IMR-90 (cell line): Measurements from ENCODE around the gene ARID4B. TPM values are rescaled to one million over a fixed set of nuclear protein-coding genes. Genes with fewer than 3 reads are reported as not detected.

ENCODE experiments used
- ATAC-seq: fragments of 200-7000 bp; cut with Tn5 transposase; 2 replicates; pipeline ENCODE4 v1.9.1; 2020; ENCODE audit warnings: low read depth, mild to moderate bottlenecking, moderate library complexity
- BruUV-seq: library from RNA; stranded (reverse); fragments of 400-500 nt; replicated peaks from 2 replicates; lab custom pipeline; 2021; lab: Mats Ljungman, UMichigan
- CTCF ChIA-PET: fragments of 300-600 bp; formaldehyde crosslinking; extraction: SDS; loops from one replicate; lab custom pipeline; 2021; ENCODE audit warnings: antibody characterized with exemption; lab: Yijun Ruan, JAX
- POLR2A ChIA-PET: fragments of 300-600 bp; sonication (Branson Sonifier 250); formaldehyde crosslinking; loops from one replicate; lab custom pipeline; 2022; ENCODE audit warnings: antibody characterized with exemption; ENCODE audit not compliant: unreplicated experiment; lab: Charles Lee
- DNase-seq: peaks from one replicate; pipeline ENCODE4 v3.0.0; 2013
- H2AFZ ChIP-seq: replicated peaks from 2 replicates; pipeline ENCODE3; 2013; ENCODE audit warnings: low read length, mild to moderate bottlenecking; ENCODE audit not compliant: poor library complexity
- H2AK5ac ChIP-seq: 2 replicates; pipeline ENCODE4 v1.6.1; 2013; ENCODE audit warnings: low read depth, low read length, inconsistent platforms
- H2AK9ac ChIP-seq: replicated peaks from 2 replicates; pipeline ENCODE3; 2013; ENCODE audit warnings: mild to moderate bottlenecking, low read depth, low read length, moderate library complexity; ENCODE audit not compliant: poor library complexity
- H2BK120ac ChIP-seq: 2 replicates; pipeline ENCODE4 v1.6.1; 2013; ENCODE audit warnings: low read depth, low read length, inconsistent platforms
- H2BK15ac ChIP-seq: 3 replicates; pipeline ENCODE4 v1.6.1; 2013; ENCODE audit warnings: low read depth, low read length, inconsistent platforms
- H2BK20ac ChIP-seq: 2 replicates; pipeline ENCODE4 v1.6.1; 2013; ENCODE audit warnings: low read depth, mild to moderate bottlenecking, inconsistent platforms, low read length, moderate library complexity
- H2BK5ac ChIP-seq: 2 replicates; pipeline ENCODE4 v1.6.1; 2013; ENCODE audit warnings: mild to moderate bottlenecking, low read depth, low read length, inconsistent platforms; ENCODE audit not compliant: poor library complexity, severe bottlenecking
- H3K14ac ChIP-seq: replicated peaks from 2 replicates; pipeline ENCODE4 v1.6.1; 2013; ENCODE audit warnings: low read depth, low read length, inconsistent platforms
- H3K18ac ChIP-seq: 2 replicates; pipeline ENCODE4 v1.6.1; 2013; ENCODE audit warnings: low read depth, low read length, control low read depth
- H3K23ac ChIP-seq: 2 replicates; pipeline ENCODE4 v1.6.1; 2013; ENCODE audit warnings: low read depth, low read length, inconsistent platforms
- H3K27ac ChIP-seq: 2 replicates; pipeline ENCODE4 v1.5.1; 2013; ENCODE audit warnings: mild to moderate bottlenecking, control low read depth, low read length; ENCODE audit not compliant: insufficient read depth
- H3K27me3 ChIP-seq: 2 replicates; pipeline ENCODE4 v1.6.1; 2013; ENCODE audit warnings: low read length; ENCODE audit not compliant: control insufficient read depth, insufficient read depth
- H3K36me3 ChIP-seq: 2 replicates; pipeline ENCODE4 v1.6.1; 2013; ENCODE audit warnings: low read length, mixed read lengths; ENCODE audit not compliant: control insufficient read depth, insufficient read depth
- H3K4ac ChIP-seq: 2 replicates; pipeline ENCODE4 v1.6.1; 2013; ENCODE audit warnings: low read depth, low read length, inconsistent platforms
- H3K4me1 ChIP-seq: 2 replicates; pipeline ENCODE4 v1.6.1; 2013; ENCODE audit warnings: low read length, mixed read lengths; ENCODE audit not compliant: control insufficient read depth, insufficient read depth
- H3K4me2 ChIP-seq: 2 replicates; pipeline ENCODE4 v1.6.1; 2013; ENCODE audit warnings: low read depth, mild to moderate bottlenecking, control low read depth, low read length, moderate library complexity
- H3K4me3 ChIP-seq: 2 replicates; pipeline ENCODE4 v1.5.1; 2013; ENCODE audit warnings: low read depth, mild to moderate bottlenecking, control low read depth, low read length, moderate library complexity; ENCODE audit not compliant: insufficient read depth
- H3K56ac ChIP-seq: 2 replicates; pipeline ENCODE4 v1.6.1; 2013; ENCODE audit warnings: low read length, inconsistent platforms; ENCODE audit not compliant: insufficient read depth; ENCODE audit errors: extremely low read depth
- H3K79me1 ChIP-seq, 2 experiments: 2 replicates each; pipeline ENCODE4 v1.6.1; 2013; ENCODE audit warnings: low read length in 2 of 2, inconsistent platforms in 1 of 2, low read depth in 1 of 2
- H3K9ac ChIP-seq: 2 replicates; pipeline ENCODE4 v1.6.1; 2013; ENCODE audit warnings: low read depth, low read length, control low read depth
- H3K9me1 ChIP-seq: 2 replicates; pipeline ENCODE4 v1.6.1; 2013; ENCODE audit warnings: low read length, inconsistent platforms; ENCODE audit not compliant: insufficient read depth
- H3K9me3 ChIP-seq: 2 replicates; pipeline ENCODE4 v1.6.1; 2013; ENCODE audit warnings: low read length; ENCODE audit not compliant: control insufficient read depth, insufficient read depth
- H4K20me1 ChIP-seq: 2 replicates; pipeline ENCODE4 v1.6.1; 2013; ENCODE audit warnings: low read length, inconsistent platforms; ENCODE audit not compliant: insufficient read depth
- H4K5ac ChIP-seq: 2 replicates; pipeline ENCODE4 v1.6.1; 2013; ENCODE audit warnings: mild to moderate bottlenecking, low read depth, low read length, control low read depth
- H4K8ac ChIP-seq, 2 experiments: 2 replicates each; pipeline ENCODE4 v1.6.1; 2013; ENCODE audit warnings: low read depth in 2 of 2, low read length in 2 of 2, control low read depth in 1 of 2, inconsistent platforms in 1 of 2
- H4K91ac ChIP-seq: 2 replicates; pipeline ENCODE4 v1.6.1; 2013; ENCODE audit warnings: low read depth, low read length, inconsistent platforms; ENCODE audit not compliant: insufficient read depth
- BHLHE40 ChIP-seq: fragments of 150-350 bp; IDR thresholded peaks from 2 replicates; pipeline ENCODE4 v1.6.1; 2016; ENCODE audit warnings: mild to moderate bottlenecking, low read depth, low read length
- CEBPB ChIP-seq: IDR thresholded peaks from 2 replicates; pipeline ENCODE4 v1.6.1; 2012; ENCODE audit warnings: low read depth, low read length, improper control_type of control experiment
- CHD1 ChIP-seq: IDR thresholded peaks from 2 replicates; pipeline ENCODE4 v1.6.1; 2012; ENCODE audit warnings: low read depth, low read length, improper control_type of control experiment
- ELK1 ChIP-seq: fragments of 150-350 bp; IDR thresholded peaks from 2 replicates; pipeline ENCODE4 v1.6.1; 2016; ENCODE audit warnings: low read depth, mild to moderate bottlenecking, low read length, moderate library complexity, borderline replicate concordance
- FOS ChIP-seq: fragments of 150-350 bp; IDR thresholded peaks from 2 replicates; pipeline ENCODE4 v1.6.1; 2016; ENCODE audit warnings: low read depth, low read length
- MAFK ChIP-seq: IDR thresholded peaks from 2 replicates; pipeline ENCODE4 v1.6.1; 2012; ENCODE audit warnings: low read depth, low read length, improper control_type of control experiment
- MAZ ChIP-seq: IDR thresholded peaks from 2 replicates; pipeline ENCODE4 v1.6.1; 2012; ENCODE audit warnings: low read depth, mild to moderate bottlenecking, low read length, improper control_type of control experiment, moderate library complexity, borderline replicate concordance
- MXI1 ChIP-seq: IDR thresholded peaks from 2 replicates; pipeline ENCODE4 v1.6.1; 2012; ENCODE audit warnings: low read depth, mild to moderate bottlenecking, low read length, moderate library complexity, borderline replicate concordance
- NFE2L2 ChIP-seq: fragments of 150-350 bp; IDR thresholded peaks from 2 replicates; pipeline ENCODE4 v1.6.1; 2016; ENCODE audit warnings: low read depth, mild to moderate bottlenecking, low read length
- POLR2A ChIP-seq: IDR thresholded peaks from 2 replicates; pipeline ENCODE4 v1.6.1; 2012; ENCODE audit warnings: mild to moderate bottlenecking, low read depth, low read length
- RAD21 ChIP-seq: IDR thresholded peaks from 2 replicates; pipeline ENCODE4 v1.6.1; 2012; ENCODE audit warnings: low read length, improper control_type of control experiment
- RCOR1 ChIP-seq: IDR thresholded peaks from 2 replicates; pipeline ENCODE4 v1.6.1; 2012; ENCODE audit warnings: mild to moderate bottlenecking, low read length, improper control_type of control experiment; ENCODE audit not compliant: insufficient replicate concordance
- RFX5 ChIP-seq: IDR thresholded peaks from 2 replicates; pipeline ENCODE4 v1.8.0; 2012; ENCODE audit warnings: low read depth, mild to moderate bottlenecking, low read length, moderate library complexity
- SMC3 ChIP-seq: fragments of 150-350 bp; IDR thresholded peaks from 2 replicates; pipeline ENCODE4 v1.6.1; 2016; ENCODE audit warnings: low read depth, mild to moderate bottlenecking, antibody characterized with exemption, low read length, moderate library complexity
- USF2 ChIP-seq: fragments of 150-350 bp; IDR thresholded peaks from 2 replicates; pipeline ENCODE4 v1.6.1; 2017; ENCODE audit warnings: mild to moderate bottlenecking, antibody characterized with exemption, low read length, low read depth
- WGBS, 2 experiments: methylation state at CpG; one replicate each; pipeline versions ENCODE4 v1.1.5 to v1.1.7; 2013; ENCODE audit warnings: missing lambda C conversion rate in 2 of 2; ENCODE audit not compliant: insufficient read length in 1 of 2; ENCODE audit errors: extremely low coverage in 2 of 2; 5-methylcytosine and 5-hydroxymethylcytosine counted together
- dilution Hi-C: fragments of 300-500 bp; cut with HindIII; formaldehyde crosslinking; loops from one replicate; pipeline ENCODE4 v1.14.3; 2018; ENCODE audit warnings: low sequenced_read_pairs; ENCODE audit not compliant: unreplicated experiment
- in situ Hi-C: fragments of 300-500 bp; cut with MboI; formaldehyde crosslinking; loops from 3 replicates; pipeline ENCODE4 v1.14.3; 2019; ENCODE audit warnings: low sequenced_read_pairs, inconsistent platforms, mixed read lengths
- intact Hi-C: fragments of 100-400 bp; cut with micrococcal nuclease; formaldehyde crosslinking; loops from 2 replicates; pipeline ENCODE4 v1.10.0; 2022
- polyA plus RNA-seq, 3 experiments: library from polyadenylated mRNA; depleted of rRNA; stranded (reverse); fragments of >200 nt; gene quantifications; 2 replicates each; pipeline ENCODE4 v1.2.3, GENCODE V29; 2012; ENCODE audit warnings: low replicate concordance in 1 of 3
- total RNA-seq: library from RNA; depleted of rRNA; stranded (reverse); fragments of >200 nt; gene quantifications from 2 replicates; pipeline ENCODE4 v1.2.3, GENCODE V29; 2012
- TF ChIP-seq, protein P1 (sequence below): conservative IDR thresholded peaks from 2 replicates; pipeline ENCODE4 v1.5.1; 2012; ENCODE audit warnings: mild to moderate bottlenecking, low read depth, low read length, improper control_type of control experiment

ARID4B gene
- total and polyA plus RNA-seq, 2 of the 4 experiments (the other 2 are of a cell fraction), result 8.5 to 16.0 TPM

DNA sequence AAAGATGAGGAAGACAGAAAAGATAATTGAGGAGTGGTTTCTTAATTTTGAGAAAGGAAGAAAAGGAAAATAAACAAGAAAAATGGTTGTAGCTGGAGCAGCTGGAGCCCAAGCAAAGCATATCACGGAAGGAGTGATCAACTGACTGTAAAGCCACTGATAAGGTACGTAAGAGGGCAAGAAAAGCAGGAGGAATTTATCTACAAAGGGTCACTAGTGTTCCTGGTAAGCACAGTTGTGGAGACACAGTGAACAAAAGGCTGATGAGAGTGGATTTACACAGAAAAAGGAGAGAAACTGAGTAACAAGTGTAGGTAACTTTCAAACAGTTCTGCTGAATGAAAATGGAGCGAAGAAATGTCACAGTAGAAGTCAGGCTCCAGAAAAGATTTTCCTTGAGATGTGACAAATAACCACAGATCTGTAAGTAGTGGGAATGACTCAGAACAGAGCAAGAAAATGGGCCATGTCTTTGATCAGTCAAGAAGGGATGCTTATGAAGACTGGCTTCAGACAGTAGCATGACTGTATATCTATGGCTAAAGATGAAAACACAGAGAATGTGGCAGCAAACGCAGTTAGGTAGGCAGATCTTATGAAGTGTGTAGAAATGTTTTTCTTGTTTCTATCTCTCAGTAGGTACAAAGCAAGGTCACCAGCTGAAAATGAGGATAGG is 121.3 kb downstream of the ARID4B start:
- no peak overlapping the region for H3K23ac ChIP-seq
- H2AFZ ChIP-seq, result no peak overlapping the region
- H3K9me1 ChIP-seq, result no peaks in the 10 kb centered on the region
- H2BK120ac ChIP-seq, result no peak overlapping the region
- H3K9ac ChIP-seq, result no peak overlapping the region
- no peaks in the 10 kb centered on the region for H4K20me1 ChIP-seq
- peak; percentile 46 for DNase-seq
- H4K91ac ChIP-seq, result no peak overlapping the region
- no peak overlapping the region for H4K8ac ChIP-seq
- H2BK20ac ChIP-seq, result no peak overlapping the region
- no peak for TF ChIP-seq RFX5
- no peak for TF ChIP-seq RCOR1
- TF ChIP-seq ELK1, result no peak
- TF ChIP-seq, protein P1, sequence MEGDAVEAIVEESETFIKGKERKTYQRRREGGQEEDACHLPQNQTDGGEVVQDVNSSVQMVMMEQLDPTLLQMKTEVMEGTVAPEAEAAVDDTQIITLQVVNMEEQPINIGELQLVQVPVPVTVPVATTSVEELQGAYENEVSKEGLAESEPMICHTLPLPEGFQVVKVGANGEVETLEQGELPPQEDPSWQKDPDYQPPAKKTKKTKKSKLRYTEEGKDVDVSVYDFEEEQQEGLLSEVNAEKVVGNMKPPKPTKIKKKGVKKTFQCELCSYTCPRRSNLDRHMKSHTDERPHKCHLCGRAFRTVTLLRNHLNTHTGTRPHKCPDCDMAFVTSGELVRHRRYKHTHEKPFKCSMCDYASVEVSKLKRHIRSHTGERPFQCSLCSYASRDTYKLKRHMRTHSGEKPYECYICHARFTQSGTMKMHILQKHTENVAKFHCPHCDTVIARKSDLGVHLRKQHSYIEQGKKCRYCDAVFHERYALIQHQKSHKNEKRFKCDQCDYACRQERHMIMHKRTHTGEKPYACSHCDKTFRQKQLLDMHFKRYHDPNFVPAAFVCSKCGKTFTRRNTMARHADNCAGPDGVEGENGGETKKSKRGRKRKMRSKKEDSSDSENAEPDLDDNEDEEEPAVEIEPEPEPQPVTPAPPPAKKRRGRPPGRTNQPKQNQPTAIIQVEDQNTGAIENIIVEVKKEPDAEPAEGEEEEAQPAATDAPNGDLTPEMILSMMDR, result no peak
- TF ChIP-seq NFE2L2, result no peak
- TF ChIP-seq USF2, result no peak
- TF ChIP-seq RAD21, result no peak
- TF ChIP-seq FOS, result no peak
- TF ChIP-seq SMC3, result no peak
- no peak for TF ChIP-seq MAZ
- TF ChIP-seq CHD1, result no peak
- TF ChIP-seq POLR2A, result no peak
- TF ChIP-seq BHLHE40, result no peak
- no peak for TF ChIP-seq MAFK
- TF ChIP-seq MXI1, result no peak
- TF ChIP-seq CEBPB, result no peak
- intact Hi-C loops (no loop called here), dilution Hi-C loops (no loop called here), in situ Hi-C loops (no loop called here)
- H3K27me3 ChIP-seq, result no peaks in the 10 kb centered on the region
- POLR2A ChIA-PET, result interaction anchor here (0.5 kb wide), 1 partner anchor 206 kb away, joined by 10 read pairs; no protein-coding TSS in a partner anchor
- no peak for ATAC-seq
- no peak overlapping the region for H3K4me2 ChIP-seq
- no peak overlapping the region for H3K56ac ChIP-seq
- H3K4ac ChIP-seq, result no peak overlapping the region
- BruUV-seq, result no TSS peak
- H3K36me3 ChIP-seq, result peaks cover 22% of the 10 kb centered on the region
- no peak overlapping the region for H2BK5ac ChIP-seq
- no peak overlapping the region for H4K5ac ChIP-seq
- no peak overlapping the region for H3K27ac ChIP-seq
- H3K4me1 ChIP-seq, result no peaks in the 10 kb centered on the region
- H3K9me3 ChIP-seq, result no peaks in the 10 kb centered on the region
- H2BK15ac ChIP-seq, result no peak overlapping the region
- no peak overlapping the region for H2AK5ac ChIP-seq
- H2AK9ac ChIP-seq, result no peak overlapping the region
- no peak overlapping the region for H3K14ac ChIP-seq
- H3K4me3 ChIP-seq, result no peak overlapping the region
- H3K79me1 ChIP-seq, result peaks cover 0 to 4% of the 10 kb centered on the region in 2 experiments; a peak in 2 of 4 replicates
- 88% methylated on average over 4 of the region's 4 CpGs; no CpG with 5 or more reads in 1 of the 2 experiments for WGBS, 2 experiments
- no peak overlapping the region for H3K18ac ChIP-seq
- CTCF ChIA-PET, result no interaction called here
